ENCODE data around the gene SECISBP2.
A peak's percentile ranks its signal among the peaks of the same experiment; 100 is the strongest.
"Not testable (repeated sequence)": the region's sequence is repeated elsewhere in the genome, so short reads cannot be mapped to it uniquely, and the experiment has no call there.

The SECISBP2 gene, protein sequence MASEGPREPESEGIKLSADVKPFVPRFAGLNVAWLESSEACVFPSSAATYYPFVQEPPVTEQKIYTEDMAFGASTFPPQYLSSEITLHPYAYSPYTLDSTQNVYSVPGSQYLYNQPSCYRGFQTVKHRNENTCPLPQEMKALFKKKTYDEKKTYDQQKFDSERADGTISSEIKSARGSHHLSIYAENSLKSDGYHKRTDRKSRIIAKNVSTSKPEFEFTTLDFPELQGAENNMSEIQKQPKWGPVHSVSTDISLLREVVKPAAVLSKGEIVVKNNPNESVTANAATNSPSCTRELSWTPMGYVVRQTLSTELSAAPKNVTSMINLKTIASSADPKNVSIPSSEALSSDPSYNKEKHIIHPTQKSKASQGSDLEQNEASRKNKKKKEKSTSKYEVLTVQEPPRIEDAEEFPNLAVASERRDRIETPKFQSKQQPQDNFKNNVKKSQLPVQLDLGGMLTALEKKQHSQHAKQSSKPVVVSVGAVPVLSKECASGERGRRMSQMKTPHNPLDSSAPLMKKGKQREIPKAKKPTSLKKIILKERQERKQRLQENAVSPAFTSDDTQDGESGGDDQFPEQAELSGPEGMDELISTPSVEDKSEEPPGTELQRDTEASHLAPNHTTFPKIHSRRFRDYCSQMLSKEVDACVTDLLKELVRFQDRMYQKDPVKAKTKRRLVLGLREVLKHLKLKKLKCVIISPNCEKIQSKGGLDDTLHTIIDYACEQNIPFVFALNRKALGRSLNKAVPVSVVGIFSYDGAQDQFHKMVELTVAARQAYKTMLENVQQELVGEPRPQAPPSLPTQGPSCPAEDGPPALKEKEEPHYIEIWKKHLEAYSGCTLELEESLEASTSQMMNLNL
- 97.5 to 236 (median 149) reads per million in 9 experiments for total RNA-seq

DNA sequence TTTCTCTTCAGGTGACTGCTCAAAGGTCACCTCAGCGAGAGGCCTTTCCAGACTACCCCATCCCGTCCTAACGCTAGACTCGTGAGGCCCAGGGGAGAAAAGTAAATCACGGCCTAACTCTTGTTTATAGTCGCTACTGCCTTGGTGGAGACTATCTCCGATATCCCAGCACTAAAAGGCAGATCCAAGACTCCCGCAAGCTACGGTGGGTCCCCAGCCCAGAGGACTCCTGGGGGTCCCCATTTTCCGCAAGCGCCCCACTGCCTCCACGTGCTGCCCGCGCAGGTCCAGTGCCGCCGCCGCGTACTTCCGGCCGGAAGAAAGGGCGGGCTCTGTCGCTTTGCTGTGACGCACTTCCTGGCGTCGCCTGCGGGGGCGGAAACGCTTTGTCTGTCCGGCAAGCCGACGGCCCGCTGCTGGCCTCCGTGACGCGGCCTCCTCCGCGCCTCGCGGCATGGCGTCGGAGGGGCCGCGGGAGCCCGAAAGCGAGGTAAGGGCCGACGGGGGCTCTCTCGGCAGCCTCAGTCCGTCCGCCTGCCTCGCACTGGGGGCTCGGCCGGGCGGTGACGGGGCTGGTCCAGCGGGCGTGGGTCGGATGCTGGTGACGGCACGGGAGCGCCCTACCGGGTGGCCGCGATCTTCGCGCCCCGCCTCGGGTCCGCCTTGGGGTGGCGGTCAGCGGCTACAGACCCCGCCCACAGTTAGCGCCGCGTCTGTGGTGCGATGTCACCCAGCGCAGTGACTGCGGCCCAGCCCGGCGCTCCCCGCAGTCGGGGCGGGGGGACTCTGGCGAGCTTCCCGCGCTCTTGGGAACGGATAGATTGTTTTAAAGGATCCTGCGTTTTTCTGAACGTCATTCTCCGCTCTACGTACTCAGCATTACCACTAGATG, at the start of gene SECISBP2:
SECISBP2 (plus strand) TSS at position 378 of the 892 bp plus-strand sequence; CDS start at position 455, 77 bp downstream.
- no peaks in the 10 kb centered on the region for H3K27me3 Mint-ChIP-seq
- H3K9me3 Mint-ChIP-seq, result no peaks in the 10 kb centered on the region
- DNase-seq, result peak; percentile 93 to 94 (median 94)
- H3K27ac Mint-ChIP-seq, result peak within 1 kb of the TSS; percentile 96 to 99
- ATAC-seq (replicated peaks), result peak; percentile 92
- peaks cover 31 to 38% of the 10 kb centered on the region in 2 donors for H3K4me1 Mint-ChIP-seq (ENCODE audit: low read depth in 2 of 2)
- peaks cover 34% of the 10 kb centered on the region for H3K36me3 Mint-ChIP-seq (ENCODE audit: insufficient read depth)
- peak within 1 kb of the TSS; percentile 86 for H3K4me3 Mint-ChIP-seq

DNA sequence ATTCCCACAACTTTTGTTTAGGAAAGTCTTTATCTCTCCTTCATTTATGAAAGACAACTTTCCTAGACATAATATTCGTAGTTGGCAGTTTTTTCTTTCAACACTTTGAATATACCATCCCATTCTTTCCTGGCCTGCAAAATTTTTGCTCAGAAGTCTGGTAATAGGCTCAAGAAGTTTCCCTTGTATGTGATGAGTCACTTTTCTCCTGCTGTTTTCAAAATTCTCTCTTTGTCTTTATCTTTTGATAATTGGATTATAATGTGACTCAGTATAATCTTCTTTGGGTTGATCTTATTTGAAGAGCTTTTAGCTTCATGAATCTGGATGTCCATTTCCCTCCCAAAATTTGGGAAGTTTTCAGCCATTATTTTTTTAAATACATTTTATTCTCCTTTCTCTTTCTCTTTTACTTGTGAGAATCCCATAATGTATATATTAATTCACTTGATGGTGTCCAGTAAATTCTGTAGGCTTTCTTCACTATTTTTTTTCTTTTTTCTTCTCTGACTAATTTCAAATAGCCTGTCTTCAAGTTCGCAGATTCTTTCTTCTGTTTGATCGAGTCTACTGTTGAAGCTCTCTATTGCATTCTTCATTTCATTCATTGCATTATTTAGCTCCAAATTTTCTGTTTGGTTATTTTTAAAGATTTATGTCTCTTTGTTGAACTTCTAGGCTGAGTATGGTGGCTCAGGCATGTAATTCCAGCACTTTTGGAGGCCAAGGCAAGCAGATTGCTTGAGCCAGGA, 44.6 kb upstream of the SECISBP2 start:
- Mint-ChIP-seq H3K9me3 (peaks cover 9 to 20% of the 10 kb centered on the region in 2 donors), H3K27ac (no peak overlapping the region), H3K4me3 (no peak overlapping the region), H3K4me1 (ENCODE audit: low read depth in 2 of 2) (peaks cover 0 to 7% of the 10 kb centered on the region in 2 donors), H3K36me3 (ENCODE audit: insufficient read depth) (no peaks in the 10 kb centered on the region), H3K27me3 (peaks cover 7 to 24% of the 10 kb centered on the region in 2 donors)
- no peak for ATAC-seq (replicated peaks)
- no peak for DNase-seq

DNA sequence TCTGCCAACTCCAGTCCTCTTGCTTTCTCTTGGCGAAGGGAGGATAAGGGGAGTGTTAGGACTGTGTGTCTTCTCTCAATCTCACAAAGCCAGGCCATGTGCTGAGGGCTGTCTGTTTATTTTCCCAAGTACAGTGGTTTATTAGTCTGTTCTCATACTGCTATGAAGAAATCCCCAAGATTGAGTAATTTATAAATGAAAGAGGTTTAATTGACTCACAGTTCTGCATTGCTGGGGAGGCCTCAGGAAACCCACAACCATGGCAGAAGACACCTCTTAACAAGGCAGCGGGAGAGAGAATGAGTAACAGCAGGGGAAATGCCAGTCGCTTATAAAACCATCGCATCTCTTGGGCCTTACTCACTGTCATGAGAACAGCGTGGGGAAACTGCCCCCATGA, 43.5 kb upstream of the SECISBP2 start:
- H3K27ac Mint-ChIP-seq, result no peak overlapping the region
- H3K36me3 Mint-ChIP-seq (ENCODE audit: insufficient read depth), result no peaks in the 10 kb centered on the region
- DNase-seq, result no peak
- peaks cover 0 to 8% of the 10 kb centered on the region in 2 donors for H3K4me1 Mint-ChIP-seq (ENCODE audit: low read depth in 2 of 2)
- no peak for ATAC-seq (replicated peaks)
- peaks cover 9 to 20% of the 10 kb centered on the region in 2 donors for H3K9me3 Mint-ChIP-seq
- H3K4me3 Mint-ChIP-seq, result no peak overlapping the region
- H3K27me3 Mint-ChIP-seq, result peaks cover 7 to 24% of the 10 kb centered on the region in 2 donors

DNA sequence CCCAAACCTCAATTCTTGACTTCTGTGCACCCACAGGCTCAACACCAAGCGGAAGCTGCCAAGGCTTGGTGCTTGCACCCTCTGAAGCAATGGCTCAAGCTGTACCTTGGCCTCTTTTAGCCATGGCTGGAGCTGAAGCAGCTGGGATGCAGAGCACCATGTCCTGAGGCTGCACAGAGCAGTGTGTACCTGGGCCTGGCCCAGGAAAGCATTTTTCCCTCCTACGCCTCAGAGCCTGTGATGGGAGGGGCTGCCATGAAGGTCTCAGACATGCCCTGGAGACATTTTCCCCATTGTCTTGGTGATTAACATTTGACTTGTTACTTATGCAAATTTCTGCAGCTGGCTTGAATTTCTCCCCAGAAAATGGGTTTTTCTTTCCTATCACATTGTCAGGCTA, 42.3 kb upstream of the SECISBP2 start:
- not testable (repeated sequence) for H3K4me1 Mint-ChIP-seq (ENCODE audit: low read depth in 2 of 2); H3K36me3 Mint-ChIP-seq (ENCODE audit: insufficient read depth); ATAC-seq (replicated peaks); H3K4me3 Mint-ChIP-seq; H3K27ac Mint-ChIP-seq; DNase-seq
- peaks cover 7 to 21% of the 10 kb centered on the region in 2 donors for H3K27me3 Mint-ChIP-seq
- H3K9me3 Mint-ChIP-seq, result peaks cover 9 to 20% of the 10 kb centered on the region in 2 donors

DNA sequence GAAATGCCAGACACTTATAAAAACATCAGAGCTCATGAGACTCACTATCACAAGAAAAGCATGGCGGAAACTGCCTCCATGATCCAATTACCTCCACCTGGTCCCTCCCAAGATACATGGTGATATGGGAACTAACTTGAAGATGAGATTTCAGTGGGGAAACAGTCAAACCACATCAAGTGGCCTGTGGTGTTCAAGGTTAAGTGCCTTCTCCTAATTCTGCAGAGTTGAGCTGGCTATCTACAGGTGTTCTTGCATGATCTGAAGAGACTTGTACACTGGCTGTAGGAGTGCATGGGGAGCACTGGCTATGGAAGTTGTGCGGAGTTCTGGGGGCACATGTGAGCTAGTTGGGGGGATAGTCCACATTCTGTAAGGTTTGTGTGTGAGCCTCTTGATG, 41.3 kb upstream of the SECISBP2 start:
- ATAC-seq (replicated peaks) (no peak), DNase-seq (no peak)
- Mint-ChIP-seq H3K36me3 (ENCODE audit: insufficient read depth) (no peaks in the 10 kb centered on the region), H3K4me1 (ENCODE audit: low read depth in 2 of 2) (peaks cover 0 to 9% of the 10 kb centered on the region in 2 donors), H3K9me3 (peaks cover 9 to 20% of the 10 kb centered on the region in 2 donors), H3K4me3 (no peak overlapping the region), H3K27me3 (peaks cover 0 to 12% of the 10 kb centered on the region in 2 donors), H3K27ac (no peak overlapping the region)

DNA sequence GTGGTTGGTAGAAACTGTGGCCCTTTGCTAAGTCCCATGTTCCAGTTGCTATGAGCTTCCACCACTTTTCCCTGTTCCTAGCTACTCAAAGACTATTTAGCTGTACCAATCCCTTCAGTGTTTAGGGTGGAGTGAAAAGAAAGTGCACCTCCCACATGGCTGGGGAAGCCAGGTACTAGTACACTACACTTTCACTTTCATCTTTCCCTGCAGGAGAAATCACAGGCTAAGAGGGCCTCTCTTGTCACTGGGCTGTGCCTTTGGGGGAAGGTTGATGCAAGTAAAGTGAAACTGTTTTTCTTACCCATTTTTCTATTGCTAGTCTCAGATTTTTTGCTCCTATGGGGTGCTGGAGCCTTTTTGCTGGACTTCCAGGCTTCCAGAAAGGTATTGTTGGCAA, 40.8 kb upstream of the SECISBP2 start:
- Mint-ChIP-seq H3K27ac (no peak overlapping the region), H3K27me3 (peaks cover 0 to 12% of the 10 kb centered on the region in 2 donors), H3K9me3 (peaks cover 9 to 18% of the 10 kb centered on the region in 2 donors), H3K4me3 (no peak overlapping the region), H3K4me1 (ENCODE audit: low read depth in 2 of 2) (peaks cover 0 to 9% of the 10 kb centered on the region in 2 donors), H3K36me3 (ENCODE audit: insufficient read depth) (peaks cover under 1% of the 10 kb centered on the region)
- DNase-seq, result no peak
- no peak for ATAC-seq (replicated peaks)

DNA sequence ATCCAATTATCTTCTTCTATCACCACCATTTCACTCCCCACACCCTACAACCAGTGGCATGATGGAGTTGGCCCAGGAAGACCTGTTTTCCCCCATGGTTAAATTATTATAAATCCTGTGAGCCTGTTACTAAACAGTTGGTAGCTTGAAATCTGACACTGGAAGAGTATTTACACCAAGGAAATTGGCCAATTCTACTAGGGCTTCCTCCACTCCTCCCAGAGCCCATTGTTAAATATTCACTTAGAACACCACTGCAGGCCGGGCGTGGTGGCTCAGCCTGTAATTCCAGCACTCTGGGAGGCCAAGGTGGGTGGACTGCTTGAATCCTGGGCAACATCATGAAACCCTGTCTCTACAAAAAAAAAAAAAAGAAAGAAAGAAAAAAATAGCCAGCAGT, 39.7 kb upstream of the SECISBP2 start:
- no peak for DNase-seq
- no peak overlapping the region for H3K27ac Mint-ChIP-seq
- no peak for ATAC-seq (replicated peaks)
- H3K27me3 Mint-ChIP-seq, result peaks cover 0 to 12% of the 10 kb centered on the region in 2 donors
- H3K4me3 Mint-ChIP-seq, result no peak overlapping the region
- H3K9me3 Mint-ChIP-seq, result peaks cover 7% of the 10 kb centered on the region in 2 donors
- H3K4me1 Mint-ChIP-seq (ENCODE audit: low read depth in 2 of 2), result peaks cover 0 to 9% of the 10 kb centered on the region in 2 donors
- peaks cover 3% of the 10 kb centered on the region for H3K36me3 Mint-ChIP-seq (ENCODE audit: insufficient read depth)

DNA sequence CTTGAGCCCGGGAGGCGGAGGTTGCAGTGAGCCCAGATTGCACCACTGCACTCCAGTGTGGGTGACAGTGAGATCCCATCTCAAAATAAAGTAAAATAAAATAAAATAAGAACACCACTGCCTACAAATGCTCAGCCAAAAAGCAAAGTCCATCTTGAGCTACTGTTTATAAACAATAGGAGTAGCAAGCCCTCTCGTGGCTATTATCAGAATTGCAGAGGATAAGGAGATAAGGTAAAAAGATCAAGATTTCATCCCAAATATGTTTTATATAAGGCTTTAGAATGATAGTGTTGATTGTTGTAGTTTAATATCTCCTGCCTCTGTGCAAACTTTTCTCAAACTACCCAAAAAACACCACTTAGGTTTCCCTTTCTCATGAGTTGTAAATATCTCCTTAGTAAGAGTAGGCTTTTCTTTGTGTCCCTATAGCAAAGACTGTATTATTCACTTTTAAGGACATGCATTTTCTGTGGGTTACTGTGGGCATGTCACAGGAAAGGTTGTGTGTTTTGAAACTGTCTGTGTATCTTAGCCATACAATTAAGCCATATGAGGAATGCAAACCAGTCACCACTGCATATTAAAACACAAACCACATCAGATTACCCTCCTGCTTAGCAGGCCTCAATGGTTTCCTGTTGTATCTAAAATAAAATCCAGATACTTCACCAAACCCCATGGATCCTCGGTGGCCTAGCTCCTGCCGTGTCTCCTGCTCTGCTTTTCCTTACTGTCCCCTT, 39.1 kb upstream of the SECISBP2 start:
- peaks cover 0 to 12% of the 10 kb centered on the region in 2 donors for H3K27me3 Mint-ChIP-seq
- H3K4me1 Mint-ChIP-seq (ENCODE audit: low read depth in 2 of 2), result peaks cover 0 to 9% of the 10 kb centered on the region in 2 donors
- peaks cover 1 to 4% of the 10 kb centered on the region in 2 donors for H3K9me3 Mint-ChIP-seq
- peak overlapping the region in 1 of 2 donors; percentile 59 for H3K27ac Mint-ChIP-seq
- H3K36me3 Mint-ChIP-seq (ENCODE audit: insufficient read depth), result peaks cover 3% of the 10 kb centered on the region
- ATAC-seq (replicated peaks) (peak; percentile 37), DNase-seq (peak in 2 of 3 experiments; percentile 11 to 15)
- H3K4me3 Mint-ChIP-seq, result no peak overlapping the region

DNA sequence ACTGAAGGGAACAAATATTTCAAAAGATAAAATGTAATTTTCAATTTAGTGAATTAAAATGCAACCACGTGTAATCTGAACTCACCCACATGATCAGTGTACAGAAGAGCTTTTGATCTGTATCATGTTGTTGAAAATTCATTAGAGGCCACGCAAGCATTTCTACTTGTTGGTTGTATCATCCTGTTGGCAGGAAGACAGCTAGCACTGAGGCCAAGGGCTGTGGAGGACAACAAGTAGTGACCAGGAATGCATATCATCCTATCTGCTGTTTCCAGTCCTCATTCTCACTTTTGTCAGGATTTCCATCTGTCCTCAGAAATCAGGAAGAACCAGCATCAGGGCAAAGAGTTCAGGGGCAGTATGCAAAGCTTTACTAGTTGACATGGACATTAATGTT, 37.2 kb upstream of the SECISBP2 start:
- ATAC-seq (replicated peaks) (no peak), DNase-seq (no peak)
- Mint-ChIP-seq H3K27me3 (peaks cover 0 to 11% of the 10 kb centered on the region in 2 donors), H3K9me3 (no peaks in the 10 kb centered on the region), H3K4me1 (ENCODE audit: low read depth in 2 of 2) (peaks cover 0 to 9% of the 10 kb centered on the region in 2 donors), H3K27ac (peak overlapping the region in 1 of 2 donors; percentile 52), H3K36me3 (ENCODE audit: insufficient read depth) (peaks cover 3% of the 10 kb centered on the region), H3K4me3 (no peak overlapping the region)

DNA sequence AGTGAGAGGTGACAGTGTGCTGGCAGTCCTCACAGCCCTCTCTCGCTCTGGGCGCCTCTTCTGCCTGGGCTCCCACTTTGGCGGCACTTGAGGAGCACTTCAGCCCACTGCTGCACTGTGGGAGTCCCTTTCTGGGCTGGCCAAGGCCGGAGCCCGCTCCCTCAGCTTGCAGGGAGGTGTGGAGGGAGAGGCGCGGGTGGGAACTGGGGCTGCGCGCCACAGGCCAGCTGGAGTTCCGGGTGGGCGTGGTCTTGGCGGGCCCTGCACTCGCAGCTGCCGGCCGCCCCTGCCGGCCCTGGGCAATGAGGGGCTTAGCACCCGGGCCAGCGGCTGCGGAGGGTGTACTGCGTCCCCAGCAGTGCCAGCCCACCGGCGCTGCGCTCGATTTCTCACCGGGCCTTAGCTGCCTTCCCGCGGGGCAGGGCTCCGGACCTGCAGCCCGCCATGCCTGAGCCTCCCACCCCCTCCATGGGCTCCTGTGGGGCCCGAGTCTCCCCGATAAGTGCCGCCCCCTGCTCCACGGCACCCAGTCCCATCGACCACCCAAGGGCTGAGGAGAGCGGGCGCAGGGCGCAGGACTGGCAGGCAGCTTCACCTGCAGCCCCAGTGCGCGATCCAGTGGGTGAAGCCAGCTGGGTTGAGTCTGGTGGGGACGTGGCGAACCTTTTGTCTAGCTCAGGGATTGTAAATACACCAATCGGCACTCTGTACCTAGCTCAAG, 35.9 kb upstream of the SECISBP2 start:
- peak overlapping the region in 1 of 2 donors; percentile 55 for H3K4me3 Mint-ChIP-seq
- H3K27me3 Mint-ChIP-seq; H3K36me3 Mint-ChIP-seq (ENCODE audit: insufficient read depth); H3K4me1 Mint-ChIP-seq (ENCODE audit: low read depth in 2 of 2); H3K27ac Mint-ChIP-seq; ATAC-seq (replicated peaks); DNase-seq; H3K9me3 Mint-ChIP-seq: not testable (repeated sequence)

DNA sequence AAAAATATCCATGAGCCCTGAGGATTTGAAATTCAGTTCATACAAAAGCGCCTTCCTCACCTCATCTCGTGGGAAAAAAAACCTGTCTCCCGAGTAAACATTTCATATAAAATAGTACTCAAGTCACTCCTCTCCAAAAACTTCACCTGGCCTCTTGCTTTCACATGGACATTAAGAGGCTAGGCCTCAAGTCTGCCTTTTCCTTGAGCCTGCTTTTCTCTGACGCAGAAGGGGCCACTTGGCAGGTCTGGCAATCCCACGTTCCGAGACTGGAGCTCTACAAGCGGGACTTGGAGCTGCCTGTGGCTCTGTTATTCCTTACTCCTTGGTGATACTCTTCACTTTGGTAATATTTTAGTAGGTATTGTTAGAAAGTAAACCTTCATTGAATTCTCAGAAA, 34.2 kb upstream of the SECISBP2 start:
- no peak overlapping the region for H3K27ac Mint-ChIP-seq
- ATAC-seq (replicated peaks), result no peak
- DNase-seq, result no peak
- H3K4me3 Mint-ChIP-seq, result no peak overlapping the region
- H3K27me3 Mint-ChIP-seq, result no peaks in the 10 kb centered on the region
- no peaks in the 10 kb centered on the region for H3K9me3 Mint-ChIP-seq
- H3K36me3 Mint-ChIP-seq (ENCODE audit: insufficient read depth), result peaks cover 3% of the 10 kb centered on the region
- peaks cover 0 to 2% of the 10 kb centered on the region in 2 donors for H3K4me1 Mint-ChIP-seq (ENCODE audit: low read depth in 2 of 2)

All from effector memory CD8-positive, alpha-beta T cell (primary cell).